ENCODE results near the gene TMEM42. TPM values are rescaled to one million over a fixed set of nuclear protein-coding genes. Genes with fewer than 3 reads are reported as not detected.

TMEM42 gene
- total and polyA plus RNA-seq, 2 of the 8 experiments (the other 6 are each of a cell fraction or from before 2014, with no cell fraction given), result 11.2 to 41.4 TPM

GRCh38 chr3:44896440-44896839 lies 34.7 kb downstream of the TMEM42 start:
- WGBS, 2 experiments (ENCODE audit: extremely low coverage in 1 of 2, insufficient coverage in 1 of 2, insufficient read length in 1 of 2, insufficient replicate concordance in 2 of 2, low coverage in 1 of 2, low lambda C conversion rate in 2 of 2, missing lambda C conversion rate in 1 of 2), result 78% methylated on average over 2 of the region's 2 CpGs; no CpG with 5 or more reads in 1 of the 2 experiments
- Histone ChIP-seq H3K36me3 (ENCODE audit: control insufficient read depth in 2 of 4, insufficient read depth in 4 of 4, low read length in 3 of 4) (no peaks in the 10 kb centered on the region), H2BK15ac (ENCODE audit: low read length) (no peak overlapping the region), H4K20me1 (replicated peaks in 1 of 2; ENCODE audit: control insufficient read depth in 1 of 2, insufficient read depth in 2 of 2, low read length in 2 of 2) (no peaks in the 10 kb centered on the region), H3K9me3 (ENCODE audit: insufficient read depth in 2 of 2, low read depth in 1 of 2, low read length in 1 of 2) (no peaks in the 10 kb centered on the region), H3K56ac (replicated peaks; ENCODE audit: insufficient read length, low read depth, low read length) (no peak overlapping the region), H4K8ac (ENCODE audit: extremely low read depth, insufficient read depth, low read length) (no peak overlapping the region), H3K79me2 (ENCODE audit: control insufficient read depth in 1 of 2, insufficient read depth in 2 of 2, low read length in 2 of 2) (no peaks in the 10 kb centered on the region), H3K4me2 (ENCODE audit: insufficient read depth in 1 of 2, low read depth in 2 of 2, low read length in 2 of 2) (no peak overlapping the region), H3K4me1 (replicated peaks in 1 of 4; ENCODE audit: control insufficient read depth in 3 of 4, insufficient read depth in 4 of 4, low read length in 3 of 4) (peaks cover 0 to 13% (median 9%) of the 10 kb centered on the region in 4 experiments; a peak in 4 of 7 replicates), H3K23ac (ENCODE audit: insufficient read length) (no peak overlapping the region), H2BK5ac (ENCODE audit: low read depth, low read length) (no peak overlapping the region), H3K4me3 (ENCODE audit: extremely low read depth in 1 of 4, insufficient read depth in 2 of 4, low read depth in 3 of 4, low read length in 4 of 4) (no peak overlapping the region), H2BK20ac (ENCODE audit: low read length) (no peak overlapping the region), H4K5ac (ENCODE audit: insufficient read length, low read depth, low read length) (no peak overlapping the region), H3K4ac (replicated peaks; ENCODE audit: insufficient read length, low read depth, low read length) (no peak overlapping the region), H3K79me1 (ENCODE audit: low read depth, low read length) (no peaks in the 10 kb centered on the region; the same call in none of the 2 replicates), H3K18ac (ENCODE audit: extremely low read depth, low read length) (no peak overlapping the region), H3K27ac (ENCODE audit: low read depth, low read length) (no peak overlapping the region), H2AK5ac (ENCODE audit: low read depth, low read length) (no peak overlapping the region), H2BK120ac (replicated peaks; ENCODE audit: low read depth, low read length) (no peak overlapping the region), H2AFZ (ENCODE audit: low read length) (no peak overlapping the region), H3K9ac (replicated peaks in 1 of 4; ENCODE audit: extremely low read depth in 1 of 4, low read depth in 3 of 4, low read length in 3 of 4) (no peak overlapping the region), H3K14ac (ENCODE audit: insufficient read length) (no peak overlapping the region), H2BK12ac (ENCODE audit: low read depth, low read length) (no peak overlapping the region), H3K27me3 (replicated peaks in 1 of 4; ENCODE audit: control insufficient read depth in 3 of 4, extremely low read depth in 1 of 4, insufficient read depth in 3 of 4, low read length in 3 of 4) (no peaks in the 10 kb centered on the region), H3K23me2 (ENCODE audit: low read depth, low read length) (no peaks in the 10 kb centered on the region), H4K91ac (replicated peaks; ENCODE audit: insufficient read length, low read length) (no peak overlapping the region)
- POLR2A ChIA-PET (ENCODE audit: partially characterized antibody), result no interaction called here
- FAIRE-seq (no peak), DNase-seq (ENCODE audit: low read depth in 1 of 2, low spot score in 2 of 2) (no peak)
- CTCF ChIA-PET (ENCODE audit: partially characterized antibody), result interaction anchor here (0.8 to 1.2 kb wide), 2 partner anchors 11 to 30 kb away, joined by 3 to 5 read pairs; no protein-coding TSS in a partner anchor
- no peak for TF ChIP-seq CEBPB (IDR thresholded peaks at IDR 0.05; ENCODE audit: low read depth, low read length)
- TF ChIP-seq BCL11A (IDR thresholded peaks at IDR 0.05; ENCODE audit: low read depth in 2 of 2, low read length in 2 of 2), result no peak

Measured in H1 (cell line).